GM21786 (cell line): ENCODE results near the gene PARD3B.

Experiments
- ATAC-seq: cut with Tn5 transposase; IDR thresholded peaks from one replicate; pipeline ENCODE4 v1.9.1; 2021; ENCODE audit not compliant: unreplicated experiment

Gene PARD3B

GRCh38 chr2:205574001-205574400 lies 1028.7 kb downstream of the PARD3B start:
- ATAC-seq: no peak

- ATAC-seq: no peak
Measured at GRCh38 chr2:205579335-205579734, 1034.1 kb downstream of the PARD3B start.

- ATAC-seq: no peak
Measured at GRCh38 chr2:205580212-205580987, 1035.1 kb downstream of the PARD3B start.

GRCh38 chr2:205582366-205582765 lies 1037.1 kb downstream of the PARD3B start:
- no peak for ATAC-seq

GRCh38 chr2:205585449-205586383 lies 1040.4 kb downstream of the PARD3B start:
- no peak for ATAC-seq

- ATAC-seq: no peak
Measured at GRCh38 chr2:205586626-205587025, 1041.4 kb downstream of the PARD3B start.

- ATAC-seq: no peak
Measured at GRCh38 chr2:205589479-205589878, 1044.2 kb downstream of the PARD3B start.

GRCh38 chr2:205590759-205591158 lies 1045.5 kb downstream of the PARD3B start:
- ATAC-seq: no peak

- ATAC-seq: no peak
Measured at GRCh38 chr2:205593891-205594290, 1048.6 kb downstream of the PARD3B start.

GRCh38 chr2:205596581-205596980 lies 1051.3 kb downstream of the PARD3B start:
- no peak for ATAC-seq

GRCh38 chr2:205605638-205606304 lies 1060.5 kb downstream of the PARD3B start:
- no peak for ATAC-seq

GRCh38 chr2:205607146-205607545 lies 1061.9 kb downstream of the PARD3B start:
- ATAC-seq: no peak

- ATAC-seq: no peak
Measured at GRCh38 chr2:205609113-205609512, 1063.8 kb downstream of the PARD3B start.

- no peak for ATAC-seq
Measured at GRCh38 chr2:205610437-205610836, 1065.2 kb downstream of the PARD3B start.

GRCh38 chr2:205612636-205613035 lies 1067.4 kb downstream of the PARD3B start:
- no peak for ATAC-seq

GRCh38 chr2:205613970-205614559 lies 1068.8 kb downstream of the PARD3B start:
- ATAC-seq: no peak

GRCh38 chr2:205614965-205615364 lies 1069.7 kb downstream of the PARD3B start:
- ATAC-seq: no peak

GRCh38 chr2:205617905-205618304 lies 1072.6 kb downstream of the PARD3B start:
- ATAC-seq: no peak

GRCh38 chr2:205619600-205619999 lies 1074.3 kb downstream of the PARD3B start:
- ATAC-seq: no peak

- no peak for ATAC-seq
Measured at GRCh38 chr2:205627085-205627484, 1081.8 kb downstream of the PARD3B start.

GRCh38 chr2:205628422-205628821 lies 1083.1 kb downstream of the PARD3B start:
- ATAC-seq: no peak
